ENCODE data around the gene CYB5RL. TPM values are rescaled to one million over a fixed set of nuclear protein-coding genes. Genes with fewer than 3 reads are reported as not detected.

The CYB5RL gene
- total and polyA plus RNA-seq, 2 of the 8 experiments (the other 6 are each of a cell fraction or from before 2014, with no cell fraction given) = 13.2 to 14.1 TPM

GRCh38 chr1:54174106-54174505, 25.7 kb downstream of the CYB5RL start:
- H2BK120ac ChIP-seq (replicated peaks; ENCODE audit: low read depth, low read length) = no peak overlapping the region
- peaks cover 0 to 3% of the 10 kb centered on the region in 2 experiments for H4K20me1 ChIP-seq (replicated peaks in 1 of 2; ENCODE audit: control insufficient read depth in 1 of 2, insufficient read depth in 2 of 2, low read length in 2 of 2)
- H3K27ac ChIP-seq (ENCODE audit: low read depth, low read length) = no peak overlapping the region
- H3K79me1 ChIP-seq (ENCODE audit: low read depth, low read length) = no peaks in the 10 kb centered on the region
- no peak overlapping the region for H3K4me3 ChIP-seq (ENCODE audit: extremely low read depth in 1 of 4, insufficient read depth in 2 of 4, low read depth in 3 of 4, low read length in 4 of 4)
- no peak overlapping the region for H2BK15ac ChIP-seq (ENCODE audit: low read length)
- no peaks in the 10 kb centered on the region for H3K9me3 ChIP-seq (ENCODE audit: insufficient read depth in 2 of 2, low read depth in 1 of 2, low read length in 1 of 2)
- H2BK5ac ChIP-seq (ENCODE audit: low read depth, low read length) = no peak overlapping the region
- H3K23me2 ChIP-seq (ENCODE audit: low read depth, low read length) = no peaks in the 10 kb centered on the region
- no peak overlapping the region for H3K4ac ChIP-seq (replicated peaks; ENCODE audit: insufficient read length, low read depth, low read length)
- no peaks in the 10 kb centered on the region for H3K27me3 ChIP-seq (replicated peaks in 1 of 4; ENCODE audit: control insufficient read depth in 3 of 4, extremely low read depth in 1 of 4, insufficient read depth in 3 of 4, low read length in 3 of 4)
- no peak overlapping the region for H3K56ac ChIP-seq (replicated peaks; ENCODE audit: insufficient read length, low read depth, low read length)
- no peak overlapping the region for H3K23ac ChIP-seq (ENCODE audit: insufficient read length)
- no peak overlapping the region for H3K18ac ChIP-seq (ENCODE audit: extremely low read depth, low read length)
- no peak overlapping the region for H2BK20ac ChIP-seq (ENCODE audit: low read length)
- H3K79me2 ChIP-seq (ENCODE audit: control insufficient read depth in 1 of 2, insufficient read depth in 2 of 2, low read length in 2 of 2) = no peaks in the 10 kb centered on the region
- no peak overlapping the region for H4K91ac ChIP-seq (replicated peaks; ENCODE audit: insufficient read length, low read length)
- H3K14ac ChIP-seq (ENCODE audit: insufficient read length) = no peak overlapping the region
- H4K8ac ChIP-seq (ENCODE audit: extremely low read depth, insufficient read depth, low read length) = no peak overlapping the region
- no peak for FAIRE-seq
- DNase-seq (ENCODE audit: low read depth in 1 of 2, low spot score in 2 of 2) = no peak
- TF ChIP-seq ATF3 (IDR thresholded peaks at IDR 0.05; ENCODE audit: insufficient read depth, low read depth, low read length) = no peak
- TF ChIP-seq BRCA1 (IDR thresholded peaks at IDR 0.05; ENCODE audit: low read depth, low read length) = no peak
- no peak for TF ChIP-seq NANOG (IDR thresholded peaks at IDR 0.05; ENCODE audit: insufficient read depth, low read depth, low read length, poor library complexity, severe bottlenecking)
- TF ChIP-seq EZH2 (IDR thresholded peaks at IDR 0.05; ENCODE audit: low read depth, low read length, severe bottlenecking) = no peak
- no peak for TF ChIP-seq CHD1 (IDR thresholded peaks at IDR 0.05; ENCODE audit: low read depth, low read length)
- no peak for TF ChIP-seq JUND (IDR thresholded peaks at IDR 0.05; ENCODE audit: low read length)
- TF ChIP-seq JUN (IDR thresholded peaks at IDR 0.05; ENCODE audit: low read depth, low read length) = no peak
- TF ChIP-seq CEBPB (IDR thresholded peaks at IDR 0.05; ENCODE audit: low read depth, low read length) = no peak
- TF ChIP-seq KDM4A (IDR thresholded peaks at IDR 0.05; ENCODE audit: low read depth, low read length, severe bottlenecking) = no peak
- no peak for TF ChIP-seq ASH2L (IDR thresholded peaks at IDR 0.05; ENCODE audit: low read length)
- TF ChIP-seq, protein P1, sequence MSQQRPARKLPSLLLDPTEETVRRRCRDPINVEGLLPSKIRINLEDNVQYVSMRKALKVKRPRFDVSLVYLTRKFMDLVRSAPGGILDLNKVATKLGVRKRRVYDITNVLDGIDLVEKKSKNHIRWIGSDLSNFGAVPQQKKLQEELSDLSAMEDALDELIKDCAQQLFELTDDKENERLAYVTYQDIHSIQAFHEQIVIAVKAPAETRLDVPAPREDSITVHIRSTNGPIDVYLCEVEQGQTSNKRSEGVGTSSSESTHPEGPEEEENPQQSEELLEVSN (IDR thresholded peaks at IDR 0.05) = no peak
- ChIA-PET POLR2A (ENCODE audit: partially characterized antibody) (interaction anchor here (1.3 kb wide), 2 partner anchors 9 to 12 kb away, joined by 3 read pairs; no protein-coding TSS in a partner anchor), CTCF (ENCODE audit: partially characterized antibody) (interaction anchor here (0.6 to 3.3 kb wide), 9 partner anchors 9 to 622 kb away, joined by 3 to 13 read pairs (median 5); no protein-coding TSS in a partner anchor)
- H2BK12ac ChIP-seq (ENCODE audit: low read depth, low read length) = no peak overlapping the region
- H3K9ac ChIP-seq (replicated peaks in 1 of 4; ENCODE audit: extremely low read depth in 1 of 4, low read depth in 3 of 4, low read length in 3 of 4) = no peak overlapping the region
- whole genome bisulfite sequencing, 2 experiments (ENCODE audit: extremely low coverage in 1 of 2, insufficient coverage in 1 of 2, insufficient read length in 1 of 2, insufficient replicate concordance in 2 of 2, low coverage in 1 of 2, low lambda C conversion rate in 2 of 2, missing lambda C conversion rate in 1 of 2) = 85% methylated on average over 4 of the region's 4 CpGs; no CpG with 5 or more reads in 1 of the 2 experiments
- no peaks in the 10 kb centered on the region for H3K36me3 ChIP-seq (ENCODE audit: control insufficient read depth in 2 of 4, insufficient read depth in 4 of 4, low read length in 3 of 4)
- no peak overlapping the region for H4K5ac ChIP-seq (ENCODE audit: insufficient read length, low read depth, low read length)
- no peak overlapping the region for H3K4me2 ChIP-seq (ENCODE audit: insufficient read depth in 1 of 2, low read depth in 2 of 2, low read length in 2 of 2)
- H2AK5ac ChIP-seq (ENCODE audit: low read depth, low read length) = no peak overlapping the region
- H2AFZ ChIP-seq (ENCODE audit: low read length) = no peak overlapping the region
- H3K4me1 ChIP-seq (replicated peaks in 1 of 4; ENCODE audit: control insufficient read depth in 3 of 4, insufficient read depth in 4 of 4, low read length in 3 of 4) = peaks cover 0 to 7% (median 0%) of the 10 kb centered on the region in 4 experiments; a peak in 1 of 7 replicates

Data from H1 (cell line).